HCT116 (cell line): ENCODE data around the gene NSMF. TPM values are rescaled to one million over a fixed set of nuclear protein-coding genes. Genes with fewer than 3 reads are reported as not detected.

Experiments used
- ATAC-seq: fragments of 200-7000 bp; cut with Tn5 transposase; 2 replicates; pipeline ENCODE4 v1.9.1; 2020; ENCODE audit warnings: mild to moderate bottlenecking, moderate library complexity
- BruUV-seq: library from RNA; stranded (reverse); fragments of 400-500 nt; replicated peaks from 2 replicates; lab custom pipeline; 2021; lab: Mats Ljungman, UMichigan
- CTCF ChIA-PET: fragments of 300-600 bp; sonication (Branson Sonifier 250); formaldehyde crosslinking; loops from one replicate; lab custom pipeline; 2021; ENCODE audit warnings: antibody characterized with exemption; lab: Charles Lee
- POLR2A ChIA-PET: fragments of 300-600, 350-600 bp; sonication (Branson Sonifier 250); formaldehyde crosslinking; loops from one replicate; lab custom pipeline; 2021; ENCODE audit warnings: antibody characterized with exemption; lab: Charles Lee
- RAD21 ChIA-PET, 2 experiments: fragments of 300-600 bp; sonication (Branson Sonifier 250); formaldehyde crosslinking; loops; one replicate each; lab custom pipeline; 2023; ENCODE audit warnings: low total read pairs in 2 of 2; ENCODE audit not compliant: uncharacterized antibody in 2 of 2, unreplicated experiment in 2 of 2, low non-redundant PET in 1 of 2; lab: Charles Lee
- DNase-seq: peaks from one replicate; pipeline ENCODE4 v3.0.0-alpha.2; 2010; ENCODE audit warnings: low read depth, low spot score
- H2AFZ ChIP-seq: fragments of 200-600 bp; shearing (Covaris generic), sonication (generic); 2 replicates; pipeline ENCODE4 v1.6.1; 2017; ENCODE audit warnings: low read depth, mixed run types, mixed read lengths, antibody characterized with exemption, low read length; ENCODE audit not compliant: poor library complexity, severe bottlenecking
- H3K27ac ChIP-seq: 2 replicates; pipeline ENCODE4 v1.5.1; 2012; ENCODE audit warnings: low read depth, low read length
- H3K27me3 ChIP-seq: fragments of 200-600 bp; sonication (generic); 2 replicates; pipeline ENCODE4 v1.6.1; 2016; ENCODE audit warnings: mixed run types, low read length, mixed read lengths; ENCODE audit not compliant: insufficient read depth
- H3K36me3 ChIP-seq, 2 experiments: fragments of 200-500 bp in 1 of 2; fragments of 200-600 bp in 1 of 2; sonication (Bioruptor generic) in 1 of 2; sonication (generic) in 1 of 2; 2 replicates each; pipeline versions ENCODE4 v1.5.1 to v1.6.1; 2014 to 2016; ENCODE audit warnings: low read length in 2 of 2, inconsistent platforms in 1 of 2, mixed read lengths in 1 of 2, mixed run types in 1 of 2; ENCODE audit not compliant: insufficient read depth in 2 of 2, control insufficient read depth in 1 of 2
- H3K4me1 ChIP-seq, 2 experiments: fragments of 200-600 bp in 1 of 2; sonication (generic) in 1 of 2; 2 replicates each; pipeline versions ENCODE4 v1.5.1 to v1.6.1; 2012 to 2017; ENCODE audit warnings: low read length in 2 of 2, inconsistent platforms in 1 of 2, mild to moderate bottlenecking in 1 of 2, mixed read lengths in 1 of 2, mixed run types in 1 of 2, moderate library complexity in 1 of 2; ENCODE audit not compliant: insufficient read depth in 2 of 2, control insufficient read depth in 1 of 2
- H3K4me2 ChIP-seq: fragments of 200-600 bp; sonication (generic); 2 replicates; pipeline ENCODE4 v1.6.1; 2017; ENCODE audit warnings: mixed run types, low read length, mixed read lengths
- H3K4me3 ChIP-seq, 2 experiments: fragments of 200-600 bp in 1 of 2; sonication (generic) in 1 of 2; replicated peaks in 1 of 2; 2 replicates each; pipeline ENCODE4 v1.5.1; 2011 to 2016; ENCODE audit warnings: low read length in 2 of 2, control low read depth in 1 of 2, low read depth in 1 of 2, mild to moderate bottlenecking in 1 of 2, mixed read lengths in 1 of 2, mixed run types in 1 of 2
- H3K79me2 ChIP-seq: fragments of 200-600 bp; sonication (generic); 2 replicates; pipeline ENCODE4 v1.6.1; 2017; ENCODE audit warnings: mild to moderate bottlenecking, mixed run types, low read length, moderate library complexity, mixed read lengths; ENCODE audit not compliant: insufficient read depth
- H3K9ac ChIP-seq: fragments of 200-600 bp; sonication (generic); 2 replicates; pipeline ENCODE4 v1.6.1; 2016; ENCODE audit warnings: low read length, mixed read lengths
- H3K9me2 ChIP-seq: fragments of 200-600 bp; sonication (generic), shearing (Covaris generic); 2 replicates; pipeline ENCODE4 v1.6.1; 2017; ENCODE audit warnings: mixed run types, mild to moderate bottlenecking, moderate library complexity; ENCODE audit not compliant: insufficient read depth
- H3K9me3 ChIP-seq, 2 experiments: fragments of 200-500 bp in 1 of 2; fragments of 200-600 bp in 1 of 2; sonication (Bioruptor generic) in 1 of 2; sonication (generic) in 1 of 2; 2 replicates each; pipeline ENCODE4 v1.6.1; 2014 to 2017; ENCODE audit warnings: low read length in 2 of 2, mixed read lengths in 2 of 2, inconsistent platforms in 1 of 2, low read depth in 1 of 2, mild to moderate bottlenecking in 1 of 2, mixed run types in 1 of 2, moderate library complexity in 1 of 2; ENCODE audit not compliant: control insufficient read depth in 1 of 2, insufficient read depth in 1 of 2
- H4K20me1 ChIP-seq: fragments of 200-600 bp; sonication (generic), shearing (Covaris generic); 2 replicates; pipeline ENCODE4 v1.6.1; 2017; ENCODE audit warnings: mixed run types, mild to moderate bottlenecking, moderate library complexity; ENCODE audit not compliant: insufficient read depth
- CBX3 ChIP-seq: IDR thresholded peaks from 2 replicates; pipeline ENCODE4 v1.6.1; 2012; ENCODE audit warnings: low read depth
- CEBPB ChIP-seq: IDR thresholded peaks from 2 replicates; pipeline ENCODE4 v1.6.1; 2012; ENCODE audit warnings: low read depth
- CTCF ChIP-seq, 3 experiments: fragments of 200-600 bp in 1 of 3; sonication (generic) in 1 of 3; IDR thresholded peaks in 2 of 3; conservative IDR thresholded peaks in 1 of 3; 2 replicates each; pipeline ENCODE4 v1.5.1; 2012 to 2017; ENCODE audit warnings: low read depth in 2 of 3, low read length in 2 of 3, antibody characterized with exemption in 1 of 3, borderline replicate concordance in 1 of 3, control low read depth in 1 of 3, mild to moderate bottlenecking in 1 of 3, mixed read lengths in 1 of 3, mixed run types in 1 of 3, moderate library complexity in 1 of 3; ENCODE audit not compliant: insufficient read depth in 1 of 3
- ELF1 ChIP-seq: IDR thresholded peaks from 2 replicates; pipeline ENCODE4 v1.6.1; 2012; ENCODE audit warnings: low read depth, borderline replicate concordance
- EZH2phosphoT487 ChIP-seq: fragments of 200-600 bp; IDR thresholded peaks from 2 replicates; pipeline ENCODE4 v1.6.1; 2018; ENCODE audit warnings: antibody characterized with exemption, borderline replicate concordance
- FOSL1 ChIP-seq: IDR thresholded peaks from 2 replicates; pipeline ENCODE4 v1.6.1; 2012; ENCODE audit warnings: low read depth
- JUND ChIP-seq: IDR thresholded peaks from 2 replicates; pipeline ENCODE4 v1.6.1; 2012
- POLR2A ChIP-seq: IDR thresholded peaks from 2 replicates; pipeline ENCODE4 v1.7.0; 2011; ENCODE audit warnings: borderline replicate concordance; ENCODE audit not compliant: insufficient read depth, insufficient read length; ENCODE audit errors: extremely low read depth
- POLR2AphosphoS5 ChIP-seq: IDR thresholded peaks from 2 replicates; pipeline ENCODE4 v1.6.1; 2011; ENCODE audit warnings: mild to moderate bottlenecking, low read depth, low read length, moderate library complexity
- RAD21 ChIP-seq: IDR thresholded peaks from 2 replicates; pipeline ENCODE4 v1.6.1; 2012; ENCODE audit warnings: low read depth, mild to moderate bottlenecking
- REST ChIP-seq: IDR thresholded peaks from 2 replicates; pipeline ENCODE4 v1.6.1; 2012; ENCODE audit warnings: low read depth
- SIN3A ChIP-seq: IDR thresholded peaks from 2 replicates; pipeline ENCODE4 v1.6.1; 2012; ENCODE audit warnings: low read depth
- SP1 ChIP-seq: IDR thresholded peaks from 2 replicates; pipeline ENCODE4 v1.6.1; 2012; ENCODE audit warnings: low read depth
- SRF ChIP-seq: IDR thresholded peaks from 2 replicates; pipeline ENCODE4 v1.6.1; 2012; ENCODE audit warnings: low read depth
- TCF7L2 ChIP-seq: IDR thresholded peaks from 2 replicates; pipeline ENCODE4 v1.7.0; 2011; ENCODE audit warnings: borderline replicate concordance, inconsistent platforms; ENCODE audit not compliant: insufficient read depth, insufficient read length; ENCODE audit errors: extremely low read depth
- YY1 ChIP-seq: IDR thresholded peaks from 2 replicates; pipeline ENCODE4 v1.6.1; 2011; ENCODE audit warnings: low read length, low read depth, moderate library complexity, mild to moderate bottlenecking; ENCODE audit not compliant: insufficient replicate concordance; ENCODE audit errors: extremely low read depth
- ZBTB33 ChIP-seq: IDR thresholded peaks from 2 replicates; pipeline ENCODE4 v1.6.1; 2011; ENCODE audit warnings: mild to moderate bottlenecking, low read length, moderate library complexity; ENCODE audit not compliant: insufficient replicate concordance; ENCODE audit errors: extremely low read depth
- ZNF274 ChIP-seq: fragments of 200-500 bp; sonication (Bioruptor generic); IDR thresholded peaks from 2 replicates; pipeline ENCODE4 v1.6.1; 2014; ENCODE audit warnings: mild to moderate bottlenecking, low read depth, low read length, inconsistent platforms
- intact Hi-C: fragments of 100-400 bp; cut with micrococcal nuclease; formaldehyde crosslinking; loops from 2 replicates; pipeline ENCODE4 v1.10.0; 2022
- total RNA-seq: library from RNA; stranded (reverse); gene quantifications from one replicate; pipeline ENCODE4 v1.2.1, GENCODE V29; 2021; ENCODE audit not compliant: unreplicated experiment

NSMF gene
- total RNA-seq, 1 experiment from 2014 or later: 81.9 TPM

DNA sequence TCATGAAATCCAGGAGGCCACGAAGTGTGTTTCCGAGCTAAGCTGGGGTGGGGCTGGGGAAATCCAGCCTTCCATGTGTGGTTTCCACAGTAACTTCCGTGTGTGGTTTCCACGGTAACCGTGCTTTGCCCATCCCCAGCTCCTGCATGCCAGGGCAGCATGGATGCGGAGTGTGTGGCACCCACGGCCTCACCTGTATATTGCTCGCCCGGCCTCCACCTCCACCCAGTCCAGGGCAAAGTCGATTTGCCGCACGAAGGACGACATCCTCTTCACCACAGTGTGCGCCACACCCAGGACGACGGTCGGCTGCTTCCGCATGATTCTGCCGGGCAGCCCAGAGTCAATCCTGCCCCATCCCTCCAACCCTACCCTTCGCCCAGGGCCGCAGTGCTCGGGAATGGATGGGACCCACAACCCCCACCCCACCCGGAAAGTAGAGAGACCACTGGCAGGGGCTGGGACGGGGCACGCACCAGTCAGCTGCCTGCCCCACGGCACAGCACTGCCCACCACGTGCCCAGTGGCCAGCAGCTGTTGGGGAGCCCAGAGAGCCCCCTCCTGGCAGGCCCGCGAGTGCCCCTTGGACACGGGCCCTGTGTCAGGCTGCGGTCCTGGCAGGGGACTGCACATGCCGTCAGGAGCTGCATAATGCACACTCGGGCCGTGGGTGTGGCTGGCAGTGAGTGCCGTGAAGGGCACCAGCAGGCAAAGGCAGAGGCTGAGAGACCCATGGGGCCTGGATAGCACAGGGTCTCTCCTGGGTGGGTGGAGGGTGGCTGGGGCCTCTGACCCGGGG, 39.0 kb upstream of the NSMF start:
- H3K4me2 ChIP-seq: no peak overlapping the region
- H3K4me1 ChIP-seq: peaks cover 0 to 12% of the 10 kb centered on the region in 2 experiments; a peak in 2 of 4 replicates
- no peaks in the 10 kb centered on the region for H3K9me2 ChIP-seq
- H3K9ac ChIP-seq: no peak overlapping the region
- no peaks in the 10 kb centered on the region for H3K27me3 ChIP-seq
- no peaks in the 10 kb centered on the region for H4K20me1 ChIP-seq
- no peak for DNase-seq
- POLR2A ChIA-PET: no interaction called here
- H3K27ac ChIP-seq: no peak overlapping the region
- no peaks in the 10 kb centered on the region; a peak in 1 of 4 replicates for H3K9me3 ChIP-seq
- RAD21 ChIA-PET: no interaction called here
- H3K79me2 ChIP-seq: no peaks in the 10 kb centered on the region
- H3K4me3 ChIP-seq: no peak overlapping the region
- intact Hi-C loops: no loop called here
- H3K36me3 ChIP-seq: no peaks in the 10 kb centered on the region
- CTCF ChIA-PET: no interaction called here
- no peak for TF ChIP-seq ELF1
- TF ChIP-seq SIN3A: no peak
- TF ChIP-seq SRF: no peak
- no peak for TF ChIP-seq ZBTB33
- TF ChIP-seq REST: no peak
- TF ChIP-seq EZH2phosphoT487: no peak
- TF ChIP-seq SP1: no peak
- TF ChIP-seq POLR2AphosphoS5: no peak
- no peak for TF ChIP-seq TCF7L2
- no peak for TF ChIP-seq JUND
- no peak for TF ChIP-seq RAD21
- TF ChIP-seq CBX3: no peak
- TF ChIP-seq ZNF274: no peak
- TF ChIP-seq YY1: no peak
- TF ChIP-seq FOSL1: no peak
- no peak for TF ChIP-seq CEBPB
- no peak for TF ChIP-seq CTCF (IDR thresholded peaks at IDR 0.05 in 2 of 3, conservative IDR thresholded peaks at IDR 0.05 in 1 of 3; ENCODE audit: borderline replicate concordance in 1 of 3, insufficient read depth in 1 of 3, low read depth in 2 of 3, low read length in 2 of 3)
- no peak for TF ChIP-seq POLR2A
- TF ChIP-seq, all 23 proteins: peak for 0
- ATAC-seq: no peak
- no peak overlapping the region for H2AFZ ChIP-seq
- BruUV-seq: no TSS peak
